H1 (cell line): ENCODE results near the gene DSC3. TPM values are rescaled to one million over a fixed set of nuclear protein-coding genes. Genes with fewer than 3 reads are reported as not detected.
A peak's percentile ranks its signal among the peaks of the same experiment; 100 is the strongest.

Experiments
- CTCF ChIA-PET: fragments of 300-600 bp; sonication (Branson Sonifier 250); formaldehyde crosslinking; loops from one replicate; lab custom pipeline; 2021; ENCODE audit not compliant: partially characterized antibody; lab: Charles Lee
- POLR2A ChIA-PET: fragments of 300-600 bp; sonication (Branson Sonifier 250); formaldehyde crosslinking; loops from one replicate; lab custom pipeline; 2021; ENCODE audit warnings: inconsistent platforms; ENCODE audit not compliant: partially characterized antibody; lab: Charles Lee
- DNase-seq, 2 experiments: peaks; one replicate each; pipeline versions ENCODE4 v3.0.0 to v3.0.0-alpha.2; 2010 to 2022; ENCODE audit warnings: low spot score in 2 of 2, low read depth in 1 of 2, mixed read lengths in 1 of 2
- FAIRE-seq: peaks from 2 replicates; lab custom pipeline; 2011; peaks lifted over from hg19 to GRCh38; lab: Jason Lieb, UNC
- H2AFZ ChIP-seq: 2 replicates; pipeline ENCODE4 v1.8.1; 2012; ENCODE audit warnings: low read length, inconsistent platforms
- H2AK5ac ChIP-seq: 2 replicates; pipeline ENCODE4 v1.6.1; 2013; ENCODE audit warnings: low read depth, low read length
- H2BK120ac ChIP-seq: replicated peaks from 2 replicates; pipeline ENCODE3; 2013; ENCODE audit warnings: low read depth, low read length, inconsistent platforms
- H2BK12ac ChIP-seq: 2 replicates; pipeline ENCODE4 v1.6.1; 2013; ENCODE audit warnings: low read depth, low read length
- H2BK15ac ChIP-seq: 2 replicates; pipeline ENCODE4 v1.6.1; 2013; ENCODE audit warnings: low read length
- H2BK20ac ChIP-seq: 2 replicates; pipeline ENCODE4 v1.6.1; 2013; ENCODE audit warnings: low read length
- H2BK5ac ChIP-seq: 2 replicates; pipeline ENCODE4 v1.6.1; 2013; ENCODE audit warnings: low read depth, low read length
- H3K14ac ChIP-seq: 2 replicates; pipeline ENCODE4 v1.6.1; 2013; ENCODE audit warnings: inconsistent platforms; ENCODE audit not compliant: insufficient read length
- H3K18ac ChIP-seq: 2 replicates; pipeline ENCODE4 v1.6.1; 2013; ENCODE audit warnings: low read length; ENCODE audit errors: extremely low read depth
- H3K23ac ChIP-seq: 2 replicates; pipeline ENCODE4 v1.6.1; 2013; ENCODE audit warnings: inconsistent platforms; ENCODE audit not compliant: insufficient read length
- H3K23me2 ChIP-seq: 2 replicates; pipeline ENCODE4 v1.6.1; 2013; ENCODE audit warnings: low read depth, low read length
- H3K27ac ChIP-seq: 2 replicates; pipeline ENCODE4 v1.6.1; 2011; ENCODE audit warnings: low read depth, low read length, inconsistent platforms
- H3K27me3 ChIP-seq, 4 experiments: replicated peaks in 1 of 4; 1 replicate in 1 of 4; 2 replicates in 3 of 4; pipeline versions ENCODE4 v1.6.1 to v1.8.1; 2011 to 2013; ENCODE audit warnings: low read length in 3 of 4, mild to moderate bottlenecking in 3 of 4, inconsistent platforms in 2 of 4, mixed read lengths in 2 of 4, moderate library complexity in 1 of 4; ENCODE audit not compliant: control insufficient read depth in 3 of 4, insufficient read depth in 3 of 4; ENCODE audit errors: extremely low read depth in 1 of 4
- H3K36me3 ChIP-seq, 4 experiments: 2 replicates each; pipeline versions ENCODE4 v1.6.1 to v1.8.1; 2011 to 2013; ENCODE audit warnings: mild to moderate bottlenecking in 4 of 4, low read length in 3 of 4, moderate library complexity in 2 of 4, control low read depth in 1 of 4, inconsistent platforms in 1 of 4; ENCODE audit not compliant: insufficient read depth in 4 of 4, control insufficient read depth in 2 of 4
- H3K4ac ChIP-seq: replicated peaks from 2 replicates; pipeline ENCODE3; 2013; ENCODE audit warnings: low read length, low read depth, mixed read lengths, inconsistent platforms; ENCODE audit not compliant: insufficient read length
- H3K4me1 ChIP-seq, 4 experiments: replicated peaks in 1 of 4; 1 replicate in 1 of 4; 2 replicates in 3 of 4; pipeline versions ENCODE4 v1.6.1 to v1.8.1; 2011 to 2013; ENCODE audit warnings: low read length in 3 of 4, inconsistent platforms in 2 of 4, mixed read lengths in 1 of 4; ENCODE audit not compliant: insufficient read depth in 4 of 4, control insufficient read depth in 3 of 4
- H3K4me2 ChIP-seq, 2 experiments: 2 replicates each; pipeline versions ENCODE4 v1.6.1 to v1.8.1; 2011 to 2013; ENCODE audit warnings: low read depth in 2 of 2, low read length in 2 of 2, control low read depth in 1 of 2, inconsistent platforms in 1 of 2, mild to moderate bottlenecking in 1 of 2; ENCODE audit not compliant: insufficient read depth in 1 of 2
- H3K4me3 ChIP-seq, 4 experiments: fragments of 200-600, 300-600 bp in 1 of 4; sonication (generic), shearing (Covaris generic), sonication (Bioruptor Twin) in 1 of 4; 2 replicates each; pipeline versions ENCODE4 v1.5.1 to v1.8.1; 2011 to 2016; ENCODE audit warnings: low read length in 4 of 4, low read depth in 3 of 4, control low read depth in 2 of 4, inconsistent platforms in 2 of 4, mild to moderate bottlenecking in 2 of 4, mixed read lengths in 1 of 4, moderate library complexity in 1 of 4; ENCODE audit not compliant: insufficient read depth in 2 of 4; ENCODE audit errors: extremely low read depth in 1 of 4
- H3K56ac ChIP-seq: replicated peaks from 2 replicates; pipeline ENCODE3; 2013; ENCODE audit warnings: low read depth, mild to moderate bottlenecking, mixed read lengths, low read length, inconsistent platforms; ENCODE audit not compliant: insufficient read length
- H3K79me1 ChIP-seq: 2 replicates; pipeline ENCODE4 v1.6.1; 2013; ENCODE audit warnings: low read depth, low read length, control low read depth
- H3K79me2 ChIP-seq, 2 experiments: 2 replicates each; pipeline versions ENCODE4 v1.6.1 to v1.8.1; 2012 to 2013; ENCODE audit warnings: low read length in 2 of 2, mild to moderate bottlenecking in 2 of 2, inconsistent platforms in 1 of 2; ENCODE audit not compliant: insufficient read depth in 2 of 2, control insufficient read depth in 1 of 2
- H3K9ac ChIP-seq, 4 experiments: replicated peaks in 1 of 4; 1 replicate in 1 of 4; 2 replicates in 3 of 4; pipeline versions ENCODE4 v1.6.1 to v1.8.1; 2011 to 2013; ENCODE audit warnings: low read depth in 3 of 4, low read length in 3 of 4, control low read depth in 2 of 4, mild to moderate bottlenecking in 2 of 4, moderate library complexity in 2 of 4, inconsistent platforms in 1 of 4; ENCODE audit errors: extremely low read depth in 1 of 4
- H3K9me3 ChIP-seq, 2 experiments: 2 replicates each; pipeline versions ENCODE4 v1.6.1 to v1.8.1; 2012 to 2013; ENCODE audit warnings: mild to moderate bottlenecking in 2 of 2, moderate library complexity in 2 of 2, control low read depth in 1 of 2, inconsistent platforms in 1 of 2, low read depth in 1 of 2, low read length in 1 of 2, mixed read lengths in 1 of 2; ENCODE audit not compliant: insufficient read depth in 2 of 2
- H4K20me1 ChIP-seq, 2 experiments: replicated peaks in 1 of 2; 2 replicates each; pipeline versions ENCODE3 to v1.8.1; 2011 to 2013; ENCODE audit warnings: inconsistent platforms in 2 of 2, low read length in 2 of 2, mild to moderate bottlenecking in 1 of 2; ENCODE audit not compliant: insufficient read depth in 2 of 2, control insufficient read depth in 1 of 2
- H4K5ac ChIP-seq: 2 replicates; pipeline ENCODE4 v1.6.1; 2013; ENCODE audit warnings: low read length, low read depth, mixed read lengths, inconsistent platforms; ENCODE audit not compliant: insufficient read length
- H4K8ac ChIP-seq: 2 replicates; pipeline ENCODE4 v1.8.0; 2013; ENCODE audit warnings: mild to moderate bottlenecking, moderate library complexity, low read length, inconsistent platforms; ENCODE audit not compliant: insufficient read depth; ENCODE audit errors: extremely low read depth
- H4K91ac ChIP-seq: replicated peaks from 2 replicates; pipeline ENCODE3; 2013; ENCODE audit warnings: low read length, mixed read lengths, inconsistent platforms; ENCODE audit not compliant: insufficient read length
- ATF3 ChIP-seq: IDR thresholded peaks from 2 replicates; pipeline ENCODE4 v1.6.1; 2011; ENCODE audit warnings: low read depth, mild to moderate bottlenecking, low read length; ENCODE audit not compliant: insufficient read depth
- BRCA1 ChIP-seq: IDR thresholded peaks from 2 replicates; pipeline ENCODE4 v1.6.1; 2012; ENCODE audit warnings: low read depth, low read length, improper control_type of control experiment
- CBX8 ChIP-seq: fragments of 300-800, 300-1000 bp; sonication (generic); IDR thresholded peaks from 2 replicates; pipeline ENCODE4 v1.7.1; 2016; ENCODE audit warnings: low read depth, low read length, borderline replicate concordance
- CHD2 ChIP-seq: IDR thresholded peaks from 2 replicates; pipeline ENCODE4 v1.6.1; 2012; ENCODE audit warnings: low read length, improper control_type of control experiment
- CTBP2 ChIP-seq: IDR thresholded peaks from 2 replicates; pipeline ENCODE4 v1.7.0; 2011; ENCODE audit warnings: borderline replicate concordance, mild to moderate bottlenecking, moderate library complexity, mixed read lengths, low read length; ENCODE audit not compliant: insufficient read depth, insufficient read length
- KDM5A ChIP-seq: fragments of 200-600 bp; IDR thresholded peaks from 2 replicates; pipeline ENCODE4 v1.7.1; 2012; ENCODE audit warnings: mild to moderate bottlenecking, low read length, inconsistent platforms, mixed read lengths
- NRF1 ChIP-seq: IDR thresholded peaks from 2 replicates; pipeline ENCODE4 v1.6.1; 2011; ENCODE audit warnings: mild to moderate bottlenecking, low read depth, low read length, improper control_type of control experiment
- POLR2AphosphoS5 ChIP-seq: IDR thresholded peaks from 2 replicates; pipeline ENCODE4 v1.6.1; 2011; ENCODE audit warnings: low read depth, low read length
- RNF2 ChIP-seq: fragments of 200-900, 300-1000 bp; sonication (generic); IDR thresholded peaks from 2 replicates; pipeline ENCODE4 v1.7.1; 2016; ENCODE audit warnings: borderline replicate concordance, low read depth, mild to moderate bottlenecking, antibody characterized with exemption, low read length; ENCODE audit not compliant: poor library complexity, severe bottlenecking; ENCODE audit errors: missing control alignments
- SIN3A ChIP-seq, 2 experiments: IDR thresholded peaks in 1 of 2; conservative IDR thresholded peaks in 1 of 2; 2 replicates each; pipeline ENCODE4 v1.6.1; 2011 to 2012; ENCODE audit warnings: low read length in 2 of 2, improper control_type of control experiment in 1 of 2, low read depth in 1 of 2, mild to moderate bottlenecking in 1 of 2
- SP1 ChIP-seq: IDR thresholded peaks from 2 replicates; pipeline ENCODE4 v1.6.1; 2011; ENCODE audit warnings: low read depth, low read length
- YY1 ChIP-seq: IDR thresholded peaks from 2 replicates; pipeline ENCODE4 v1.6.1; 2011; ENCODE audit warnings: low read depth, mild to moderate bottlenecking, low read length
- WGBS, 2 experiments: shearing (Covaris generic) in 1 of 2; methylation state at CpG; one replicate each; pipeline versions ENCODE4 v1.1.6 to v1.1.7; 2013 to 2015; ENCODE audit warnings: low lambda C conversion rate in 2 of 2, mixed read lengths in 2 of 2, inconsistent platforms in 1 of 2, low coverage in 1 of 2, missing lambda C conversion rate in 1 of 2; ENCODE audit not compliant: insufficient replicate concordance in 2 of 2, insufficient coverage in 1 of 2, insufficient read length in 1 of 2; ENCODE audit errors: extremely low coverage in 1 of 2, missing lambda C conversion rate in 1 of 2; 5-methylcytosine and 5-hydroxymethylcytosine counted together
- polyA plus RNA-seq, 7 experiments: library from polyadenylated mRNA; depleted of rRNA in 3 of 7; stranded (reverse) in 5 of 7; unstranded in 2 of 7; fragments of >200 nt in 5 of 7; fragments of 200-250 nt in 2 of 7; gene quantifications; 1 replicate in 5 of 7; 2 replicates in 1 of 7; 4 replicates in 1 of 7; pipeline versions ENCODE4 v1.2.1 to v1.2.3, GENCODE V29; 2011 to 2013; ENCODE audit warnings: missing spikeins in 2 of 7, mixed read lengths in 2 of 7
- total RNA-seq: library from RNA; stranded (reverse); fragmentation: NEBNext Ultra II Directional; extraction: Animal tissue kit (Norgen Biotek cat#: 25700); gene quantifications from 2 replicates; pipeline ENCODE4 v1.2.1, GENCODE V29; 2021
- TF ChIP-seq, protein P1 (sequence below): IDR thresholded peaks from 2 replicates; pipeline ENCODE4 v1.6.1; 2012; ENCODE audit warnings: inconsistent platforms

The DSC3 gene
- total and polyA plus RNA-seq, 2 of the 8 experiments (the other 6 are each of a cell fraction or from before 2014, with no cell fraction given) = 0.70 to 3.7 TPM

DNA sequence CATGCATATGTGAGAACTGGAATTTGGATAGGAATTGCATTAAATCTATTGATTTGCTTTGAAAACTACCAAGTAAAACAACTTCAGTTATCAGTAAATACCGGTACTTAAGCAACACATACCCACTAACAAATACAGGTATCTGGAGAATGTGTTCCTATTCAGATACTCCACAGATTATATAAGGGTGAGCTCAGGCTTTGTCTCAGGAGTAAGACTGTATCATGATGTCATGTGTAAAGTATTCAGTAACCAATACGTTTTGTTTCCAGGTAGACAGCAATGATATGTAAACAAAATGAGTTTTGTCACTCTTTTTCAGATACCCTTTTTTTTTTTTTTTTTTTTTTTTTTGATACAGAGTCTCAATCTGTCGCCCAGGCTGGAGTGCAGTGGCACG is 74.8 kb downstream of the DSC3 start:
- no peak overlapping the region for H4K5ac ChIP-seq
- no peaks in the 10 kb centered on the region for H3K4me1 ChIP-seq
- H2AFZ ChIP-seq = no peak overlapping the region
- 83% methylated on average over 3 of the region's 4 CpGs; no CpG with 5 or more reads in 1 of the 2 experiments for WGBS, 2 experiments
- H3K14ac ChIP-seq = no peak overlapping the region
- no peak overlapping the region for H2BK12ac ChIP-seq
- H3K79me2 ChIP-seq = no peaks in the 10 kb centered on the region
- H3K4ac ChIP-seq = no peak overlapping the region
- H2AK5ac ChIP-seq = no peak overlapping the region
- DNase-seq (peak in 1 of 2 experiments; percentile 1), FAIRE-seq (no peak)
- ChIA-PET POLR2A (no interaction called here), CTCF (interaction anchor here (0.9 to 1.8 kb wide), 6 partner anchors 11 to 596 kb away, joined by 3 to 8 read pairs (median 5); no protein-coding TSS in a partner anchor)
- no peak overlapping the region for H3K18ac ChIP-seq
- no peak overlapping the region for H2BK20ac ChIP-seq
- no peak overlapping the region for H4K91ac ChIP-seq
- H2BK5ac ChIP-seq = no peak overlapping the region
- no peak overlapping the region for H4K8ac ChIP-seq
- H3K23ac ChIP-seq = no peak overlapping the region
- no peaks in the 10 kb centered on the region for H3K36me3 ChIP-seq
- H3K9ac ChIP-seq = no peak overlapping the region
- H3K23me2 ChIP-seq = no peaks in the 10 kb centered on the region
- no peak overlapping the region for H3K27ac ChIP-seq
- no peaks in the 10 kb centered on the region for H3K27me3 ChIP-seq
- H3K79me1 ChIP-seq = no peaks in the 10 kb centered on the region
- H2BK15ac ChIP-seq = no peak overlapping the region
- no peak overlapping the region for H3K4me2 ChIP-seq
- H2BK120ac ChIP-seq = no peak overlapping the region
- H3K56ac ChIP-seq = no peak overlapping the region
- H3K9me3 ChIP-seq = no peaks in the 10 kb centered on the region
- H3K4me3 ChIP-seq = no peak overlapping the region
- H4K20me1 ChIP-seq = no peaks in the 10 kb centered on the region
- TF ChIP-seq YY1 (no peak), KDM5A (no peak), NRF1 (no peak), ATF3 (no peak), CBX8 (no peak), CHD2 (no peak), SP1 (no peak), BRCA1 (no peak), RNF2 (no peak), CTBP2 (no peak), SIN3A (conservative IDR thresholded peaks at IDR 0.05 in 1 of 2, IDR thresholded peaks at IDR 0.05 in 1 of 2; ENCODE audit: low read depth in 1 of 2, low read length in 2 of 2) (no peak), POLR2AphosphoS5 (no peak)
- TF ChIP-seq, protein P1, sequence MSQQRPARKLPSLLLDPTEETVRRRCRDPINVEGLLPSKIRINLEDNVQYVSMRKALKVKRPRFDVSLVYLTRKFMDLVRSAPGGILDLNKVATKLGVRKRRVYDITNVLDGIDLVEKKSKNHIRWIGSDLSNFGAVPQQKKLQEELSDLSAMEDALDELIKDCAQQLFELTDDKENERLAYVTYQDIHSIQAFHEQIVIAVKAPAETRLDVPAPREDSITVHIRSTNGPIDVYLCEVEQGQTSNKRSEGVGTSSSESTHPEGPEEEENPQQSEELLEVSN = no peak
